ENCODE results near the gene FOXI2.

- TF ChIP-seq POLR2A (IDR thresholded peaks at IDR 0.05; ENCODE audit: low read length) (no peak), GATA1 (IDR thresholded peaks at IDR 0.05; ENCODE audit: low read depth, low read length) (no peak)
Measured at GRCh38 chr10:127720903-127721302, 16.1 kb upstream of the FOXI2 start.

Data from erythroblast (primary cell).